Astrocyte of the cerebellum (primary cell): Measurements from ENCODE around the gene C10orf95.

ENCODE experiments used
- DNase-seq: peaks from one replicate; pipeline ENCODE4 v3.0.0-alpha.2; 2011; ENCODE audit warnings: low read depth
- H3K4me3 ChIP-seq: 2 replicates; pipeline ENCODE4 v1.5.1; 2011; ENCODE audit warnings: mild to moderate bottlenecking, low read depth, low read length, moderate library complexity
- in situ Hi-C: cut with HindIII; loops from 2 replicates; pipeline ENCODE4 v1.10.0; 2017; ENCODE audit warnings: low sequenced_read_pairs
- TF ChIP-seq, protein P1 (sequence below): IDR thresholded peaks from 2 replicates; pipeline ENCODE4 v1.5.1; 2012; ENCODE audit warnings: low read length, low read depth, moderate library complexity, mild to moderate bottlenecking; ENCODE audit errors: missing control alignments

Gene C10orf95

DNA sequence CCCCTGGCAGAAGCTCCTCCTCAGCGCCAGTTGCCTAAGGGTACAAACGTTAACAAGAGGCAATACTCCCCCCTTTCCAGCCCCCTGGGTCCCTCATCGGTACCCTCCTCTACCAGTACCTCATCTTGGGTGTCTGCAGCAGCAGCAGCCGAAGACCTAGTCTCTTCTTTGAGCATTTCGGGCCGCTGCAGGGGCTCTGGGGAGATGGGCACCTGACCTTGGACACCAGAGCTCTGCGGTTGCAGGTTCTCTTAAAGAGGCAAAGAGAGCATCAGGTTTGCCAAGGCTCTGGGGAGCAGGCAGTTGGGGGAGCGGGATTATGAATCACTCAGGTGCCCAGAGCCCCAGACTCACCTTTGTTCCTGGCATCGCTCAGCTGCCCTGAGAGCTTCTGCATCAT lies 27.2 kb downstream of the C10orf95 start:
- H3K4me3 ChIP-seq, result no peak overlapping the region
- no peak for DNase-seq
- in situ Hi-C loops, result no loop called here
- TF ChIP-seq, protein P1, sequence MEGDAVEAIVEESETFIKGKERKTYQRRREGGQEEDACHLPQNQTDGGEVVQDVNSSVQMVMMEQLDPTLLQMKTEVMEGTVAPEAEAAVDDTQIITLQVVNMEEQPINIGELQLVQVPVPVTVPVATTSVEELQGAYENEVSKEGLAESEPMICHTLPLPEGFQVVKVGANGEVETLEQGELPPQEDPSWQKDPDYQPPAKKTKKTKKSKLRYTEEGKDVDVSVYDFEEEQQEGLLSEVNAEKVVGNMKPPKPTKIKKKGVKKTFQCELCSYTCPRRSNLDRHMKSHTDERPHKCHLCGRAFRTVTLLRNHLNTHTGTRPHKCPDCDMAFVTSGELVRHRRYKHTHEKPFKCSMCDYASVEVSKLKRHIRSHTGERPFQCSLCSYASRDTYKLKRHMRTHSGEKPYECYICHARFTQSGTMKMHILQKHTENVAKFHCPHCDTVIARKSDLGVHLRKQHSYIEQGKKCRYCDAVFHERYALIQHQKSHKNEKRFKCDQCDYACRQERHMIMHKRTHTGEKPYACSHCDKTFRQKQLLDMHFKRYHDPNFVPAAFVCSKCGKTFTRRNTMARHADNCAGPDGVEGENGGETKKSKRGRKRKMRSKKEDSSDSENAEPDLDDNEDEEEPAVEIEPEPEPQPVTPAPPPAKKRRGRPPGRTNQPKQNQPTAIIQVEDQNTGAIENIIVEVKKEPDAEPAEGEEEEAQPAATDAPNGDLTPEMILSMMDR, result no peak

DNA sequence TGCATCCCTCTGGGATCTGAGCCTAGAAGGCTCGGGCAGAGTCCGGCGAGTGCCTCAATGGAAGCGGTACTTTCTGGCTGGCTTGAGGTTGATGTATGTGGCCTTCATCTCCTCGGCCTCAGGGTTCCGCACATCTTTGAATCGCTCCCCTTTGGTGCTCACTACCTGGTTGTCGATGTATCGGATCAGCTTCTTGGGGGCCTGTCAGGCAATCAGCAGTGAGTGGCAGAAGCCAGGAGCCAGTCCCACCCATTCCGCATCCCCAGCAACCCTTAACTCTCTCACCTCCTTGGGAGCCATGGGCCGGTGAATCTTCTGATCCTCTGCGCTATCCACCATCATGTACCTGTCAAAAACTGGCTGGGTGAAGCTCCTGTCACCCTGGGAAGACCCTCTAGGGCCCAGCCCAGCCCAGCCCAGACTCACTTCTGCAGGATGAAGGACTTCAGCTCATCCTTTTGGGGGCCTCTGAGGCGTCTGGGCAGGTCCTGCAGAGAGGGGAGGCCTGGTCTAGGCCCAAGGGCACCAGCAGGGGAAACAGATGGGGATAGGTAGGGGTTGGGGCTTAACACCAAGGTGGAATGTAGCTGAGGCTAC lies 27.9 kb downstream of the C10orf95 start:
- TF ChIP-seq, protein P1, result no peak
- in situ Hi-C loops, result no loop called here
- DNase-seq, result no peak
- H3K4me3 ChIP-seq, result no peak overlapping the region

DNA sequence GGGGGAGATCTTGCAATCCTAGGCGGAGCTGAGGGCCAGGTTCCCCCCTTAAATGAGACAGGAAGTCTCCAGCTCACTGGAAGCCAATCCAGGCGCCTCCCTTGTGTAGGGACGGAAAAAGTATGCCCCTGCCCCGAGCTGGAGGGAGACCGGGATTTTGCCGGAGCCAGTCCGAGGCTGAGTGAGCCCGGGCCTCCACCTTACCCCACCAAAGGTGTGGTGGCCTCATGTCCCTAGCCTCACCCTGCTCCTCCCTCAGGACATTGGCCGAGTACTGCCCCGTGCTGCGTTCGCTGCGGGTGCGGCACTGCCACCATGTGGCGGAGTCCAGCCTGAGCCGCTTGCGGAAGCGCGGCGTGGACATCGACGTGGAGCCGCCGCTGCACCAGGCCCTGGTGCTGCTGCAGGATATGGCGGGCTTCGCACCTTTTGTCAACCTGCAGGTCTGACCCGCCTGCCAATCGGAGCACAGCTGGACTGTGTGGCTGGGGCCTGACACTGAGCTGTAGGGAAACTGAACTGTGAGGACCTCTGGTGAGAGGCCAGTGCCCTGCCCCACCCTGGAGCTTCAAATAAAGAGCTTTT lies 28.7 kb downstream of the C10orf95 start:
- peak overlapping the region; percentile 91 for H3K4me3 ChIP-seq
- peak; percentile 24 for DNase-seq
- TF ChIP-seq, protein P1, result peak; percentile 69
- in situ Hi-C loops, result no loop called here

DNA sequence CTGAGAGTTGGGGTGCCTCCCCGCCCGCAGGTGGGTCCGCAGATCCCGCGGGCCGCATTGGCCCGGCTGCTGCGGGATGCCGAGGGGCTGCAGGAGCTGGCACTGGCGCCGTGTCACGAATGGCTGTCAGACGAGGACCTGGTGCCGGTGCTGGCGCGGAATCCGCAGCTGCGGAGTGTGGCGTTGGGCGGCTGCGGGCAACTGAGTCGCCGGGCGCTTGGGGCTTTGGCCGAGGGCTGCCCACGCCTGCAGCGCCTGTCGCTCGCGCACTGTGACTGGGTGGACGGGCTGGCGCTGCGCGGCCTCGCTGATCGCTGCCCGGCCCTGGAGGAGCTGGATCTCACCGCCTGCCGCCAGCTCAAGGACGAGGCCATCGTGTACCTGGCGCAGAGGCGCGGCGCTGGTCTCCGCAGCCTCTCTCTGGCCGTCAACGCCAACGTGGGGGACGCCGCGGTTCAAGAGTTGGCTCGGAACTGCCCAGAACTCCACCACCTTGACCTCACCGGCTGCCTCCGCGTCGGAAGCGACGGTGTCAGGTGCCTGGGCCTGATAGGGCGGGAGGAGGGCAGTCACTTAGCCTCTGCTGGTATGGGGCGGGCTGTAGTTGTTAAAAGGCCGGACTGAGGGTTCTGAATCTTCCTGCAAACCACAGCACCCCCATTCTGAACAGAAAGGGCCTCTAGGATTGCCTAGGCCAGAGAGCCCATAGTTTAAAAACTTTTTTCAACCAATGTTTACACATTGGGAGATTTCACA lies 29.4 kb downstream of the C10orf95 start:
- no peak for DNase-seq
- in situ Hi-C loops, result no loop called here
- TF ChIP-seq, protein P1, result no peak
- peak overlapping the region; percentile 91 for H3K4me3 ChIP-seq

DNA sequence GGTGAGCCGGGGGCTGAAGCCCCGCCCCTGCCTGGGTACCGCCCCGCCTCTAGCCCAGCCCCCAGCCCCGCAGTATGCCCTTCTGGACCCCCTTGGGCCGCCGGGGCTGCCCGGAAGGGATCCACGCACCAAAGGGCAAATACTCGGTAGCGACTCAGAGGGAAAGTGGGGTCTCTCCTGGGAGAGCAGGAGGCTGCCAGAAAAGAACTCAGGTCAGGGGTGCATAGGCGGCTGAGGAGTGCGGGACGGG lies 29.9 kb downstream of the C10orf95 start:
- TF ChIP-seq, protein P1, result no peak
- DNase-seq, result no peak
- peak overlapping the region; percentile 91 for H3K4me3 ChIP-seq
- in situ Hi-C loops, result no loop called here

DNA sequence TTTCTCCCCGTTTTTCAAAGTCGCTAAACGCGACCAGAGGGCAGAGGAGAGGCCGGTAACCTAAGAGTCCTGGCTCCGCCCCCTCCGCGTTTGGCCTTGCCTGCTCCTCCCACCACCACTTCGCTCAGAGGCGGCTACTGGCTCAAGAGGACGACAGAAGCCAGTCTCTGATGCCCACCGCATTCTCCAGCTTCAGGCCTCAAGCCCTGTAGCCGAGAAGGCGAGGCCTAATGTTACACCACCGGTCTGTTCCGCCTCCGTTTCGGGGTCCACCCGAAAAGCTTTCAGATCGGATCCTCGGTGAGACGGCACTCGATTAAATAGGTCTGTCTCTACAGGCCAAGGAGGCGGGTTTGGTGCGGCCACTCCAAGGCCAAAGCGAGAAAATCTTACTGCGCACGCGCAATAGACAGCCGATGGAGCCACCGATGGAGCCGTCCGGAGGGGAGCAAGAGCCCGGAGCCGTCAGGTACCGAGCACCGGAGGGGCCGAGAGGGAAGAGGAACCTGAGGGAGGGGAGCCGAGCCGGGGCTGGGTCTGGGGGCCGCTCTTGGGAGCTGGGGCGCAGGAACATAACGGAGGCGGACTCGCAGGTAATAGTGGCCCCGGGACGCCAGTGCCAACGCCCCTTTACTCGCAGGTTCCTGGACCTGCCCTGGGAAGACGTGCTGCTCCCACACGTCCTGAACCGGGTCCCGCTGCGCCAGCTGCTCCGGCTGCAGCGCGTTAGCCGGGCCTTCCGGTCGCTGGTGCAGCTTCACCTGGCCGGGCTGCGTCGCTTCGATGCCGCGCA lies 30.4 kb downstream of the C10orf95 start, which contains the start of gene FBXL15:
Gene FBXL15 (plus strand): TSS at position 123 of the 793 bp plus-strand sequence. CDS start 294 bp downstream, at position 417.
- DNase-seq, result peak; percentile 94
- TF ChIP-seq, protein P1, result no peak
- peak within 1 kb of the TSS; percentile 91 for H3K4me3 ChIP-seq
- in situ Hi-C loops, result no loop called here
